ENCODE measurements around the gene RAB7A.

Gene RAB7A

DNA sequence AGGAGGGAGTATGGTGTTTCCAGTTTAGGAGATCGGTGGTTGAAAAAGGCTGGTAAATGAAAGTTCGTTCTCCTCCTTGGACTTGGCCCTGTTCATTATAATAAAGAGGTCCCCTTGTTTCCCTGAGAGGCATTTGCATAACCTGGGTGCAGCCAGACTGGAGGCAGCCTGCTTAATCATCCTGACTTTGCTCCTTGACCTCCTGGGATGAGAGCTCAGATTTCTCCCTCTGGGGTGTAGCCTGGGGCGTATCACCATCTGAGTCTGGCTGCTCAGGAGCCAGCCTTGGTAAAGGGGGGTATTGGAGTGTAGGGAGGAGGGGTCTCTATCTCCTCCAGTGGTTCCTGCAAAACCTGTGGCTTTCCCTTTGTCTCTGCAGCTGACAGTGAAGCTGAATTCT, 132.2 kb downstream of the RAB7A start:
- DNase-seq = no peak

DNA sequence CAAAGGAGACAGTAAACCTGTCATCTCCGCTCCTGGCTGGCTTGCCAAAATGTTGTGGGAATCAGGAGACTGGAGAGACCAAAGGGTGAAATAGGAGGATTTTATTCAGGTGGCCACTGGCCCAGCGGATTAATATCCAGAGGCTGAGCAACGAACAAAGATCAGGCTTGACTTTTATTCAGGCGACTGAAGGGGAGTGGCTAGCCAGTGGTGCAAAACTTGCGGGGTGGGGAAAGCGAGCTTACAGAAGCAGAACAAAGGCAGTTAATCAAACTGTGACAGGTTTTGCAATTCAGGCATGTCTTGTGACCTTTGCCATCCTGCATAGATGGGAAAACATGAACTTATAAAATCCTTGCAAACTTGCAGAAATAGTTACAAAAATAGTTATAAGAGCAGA, 133.6 kb downstream of the RAB7A start:
- no peak for DNase-seq

DNA sequence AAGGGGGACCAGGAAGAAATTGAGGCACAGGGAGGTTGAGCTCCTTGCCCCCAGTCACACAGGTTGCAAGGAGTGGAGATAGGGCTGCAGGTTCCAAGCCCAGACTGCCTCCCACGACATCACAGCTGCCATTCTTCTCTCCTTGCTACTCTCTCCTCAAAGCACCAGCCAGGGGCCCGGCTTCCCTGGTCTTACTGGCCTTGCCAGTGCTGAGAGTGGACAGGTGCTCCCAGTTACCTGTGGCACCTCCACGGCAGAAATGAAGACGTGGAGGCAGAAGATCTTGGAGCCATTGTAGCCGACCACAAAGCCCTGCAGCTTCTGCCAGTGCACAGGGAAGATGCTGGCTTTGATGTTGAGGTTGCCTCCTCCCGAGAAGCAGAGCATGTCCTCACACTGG, 135.5 kb downstream of the RAB7A start:
- DNase-seq = no peak

DNA sequence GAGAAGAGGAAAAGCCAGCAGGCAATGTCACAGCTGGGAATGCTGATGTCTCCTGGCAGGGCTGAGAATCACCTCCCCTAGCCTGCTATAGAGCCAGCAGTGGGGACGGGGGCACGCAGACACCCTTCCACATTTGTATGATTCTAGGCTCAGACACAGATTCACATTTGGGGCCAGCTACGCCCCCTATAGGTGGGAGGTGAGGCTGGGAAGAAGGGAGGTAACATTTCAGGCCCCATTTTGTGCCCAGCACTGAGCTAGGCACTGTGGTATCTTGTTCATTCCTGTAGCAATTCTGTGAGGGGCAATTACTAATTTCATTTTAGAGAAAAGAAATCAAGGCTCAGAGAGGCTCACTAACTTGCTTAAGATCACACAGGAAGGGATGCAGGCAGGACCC, 137.6 kb downstream of the RAB7A start:
- no peak for DNase-seq
